Heart left ventricle (tissue), 16 donors: ENCODE measurements around the gene MOK. TPM values are rescaled to one million over a fixed set of nuclear protein-coding genes. Genes with fewer than 3 reads are reported as not detected.
"Not testable (repeated sequence)": the region's sequence is repeated elsewhere in the genome, so short reads cannot be mapped to it uniquely, and the experiment has no call there.

Experiments used
- ATAC-seq, 4 donors: fragments of 200-7000 bp; cut with Tn5 transposase; one replicate each; pipeline ENCODE4 v1.9.1; 2020 to 2022; ENCODE audit warnings: moderate library complexity in 4 of 4, mild to moderate bottlenecking in 3 of 4, moderate number of reproducible peaks in 1 of 4
- DNase-seq, 5 donors: peaks; one replicate each; pipeline ENCODE4 v3.0.0-alpha.2; 2020
- H3K27ac ChIP-seq, 12 donors: fragments of 200-600 bp; sonication (generic) in 4 of 12; one replicate each; pipeline versions ENCODE4 v1.5.0 to v1.8.0; 2016 to 2022; ENCODE audit warnings: mild to moderate bottlenecking in 2 of 12
- H3K27me3 ChIP-seq, 9 donors: fragments of 200-600 bp; sonication (generic) in 2 of 9; one replicate each; pipeline versions ENCODE4 v1.5.1 to v1.8.0; 2016 to 2022; ENCODE audit warnings: mild to moderate bottlenecking in 3 of 9
- H3K36me3 ChIP-seq, 9 donors: fragments of 200-600 bp; sonication (generic) in 2 of 9; one replicate each; pipeline versions ENCODE4 v1.5.0 to v1.8.0; 2018 to 2022; ENCODE audit warnings: mild to moderate bottlenecking in 2 of 9
- H3K4me1 ChIP-seq, 12 donors: fragments of 200-600 bp; sonication (generic) in 4 of 12; one replicate each; pipeline versions ENCODE4 v1.5.0 to v1.8.0; 2016 to 2022; ENCODE audit warnings: mild to moderate bottlenecking in 3 of 12
- H3K4me3 ChIP-seq, 12 donors: fragments of 200-600 bp; sonication (generic) in 4 of 12; one replicate each; pipeline versions ENCODE4 v1.5.0 to v1.8.0; 2017 to 2022; ENCODE audit warnings: mild to moderate bottlenecking in 9 of 12, moderate library complexity in 4 of 12
- H3K9me3 ChIP-seq, 12 donors: fragments of 200-600 bp; sonication (generic) in 4 of 12; one replicate each; pipeline versions ENCODE4 v1.5.0 to v1.8.0; 2016 to 2022; ENCODE audit warnings: mild to moderate bottlenecking in 1 of 12
- POLR2A ChIP-seq, 2 donors: fragments of 450-650 bp; IDR thresholded peaks; one replicate each; pipeline ENCODE4 v1.6.1; 2017; ENCODE audit warnings: antibody characterized with exemption in 2 of 2, mild to moderate bottlenecking in 2 of 2, moderate library complexity in 2 of 2
- WGBS, 4 donors: extraction: QIAGEN DNeasy Blood & Tissue Kit in 2 of 4; methylation state at CpG; one replicate each; pipeline versions ENCODE4 v1.1.5 to v1.1.7; 2013 to 2018; 5-methylcytosine and 5-hydroxymethylcytosine counted together
- intact Hi-C, 10 donors: fragments of 100-400 bp; cut with DNase I; formaldehyde crosslinking; loops; one replicate each; pipeline versions ENCODE4 v1.11.1 to v1.14.2; 2022
- polyA plus RNA-seq, 2 donors: library from polyadenylated mRNA; stranded (reverse); fragments of 200-250 nt; gene quantifications; one replicate each; pipeline ENCODE4 v1.2.3, GENCODE V29; 2013
- total RNA-seq, 9 donors: library from RNA; depleted of rRNA in 2 of 9; stranded (reverse); fragments of >200 nt in 2 of 9; fragmentation: NEBNext Ultra II Directional in 3 of 9; extraction: Animal tissue kit (Norgen Biotek cat#: 25700) in 3 of 9; gene quantifications; one replicate each; pipeline versions ENCODE4 v1.1.0 to v1.2.4, GENCODE V29; 2016 to 2023
- TF ChIP-seq, protein P1 (sequence below), 12 donors: fragments of 200-600 bp; sonication (generic) in 4 of 12; IDR thresholded peaks; one replicate each; pipeline versions ENCODE4 v1.5.0 to v1.8.0; 2018 to 2022; ENCODE audit warnings: antibody characterized with exemption in 12 of 12, mild to moderate bottlenecking in 5 of 12
- donor health status: ischemic (EF 13 %, LVEDD 7.1; RV severe dilation, severe dysfunction).
- donor health status: healthy with polysubstance abuse.
- donor health status: DM: no; HTN: yes; CAD: no.
- donor health status: DM: no; HTN: no; CAD: no.
- donor health status: ischemic (EF 25% LVEDD 6.9; RV normal size, moderate dysfunction).
- donor health status: ischemic (EF 25% LVEDD 5.7; RV mildly dilated, moderate dysfunction).
- donor health status: healthy.
- donor health status: DM: yes; HTN: yes; CAD: no.
- donor health status: ischemic (EF 35%, LVEDD 5.7; RV mildly dilated, moderate dysfunction).
- donor health status: nonischemic (EF 11% LVEDD 7.7; RV severe dilation, severe dysfunction).
- donor health status: DM: yes; HTN: yes; CAD: no.
- donor health status: PGD.
- donor health status: ischemic (EF 29% LVEDD 5.4; RV normal size, mild dysfunction).
- donor health status: nonischemic (EF 23%, LVEDD 6.1; RV moderate dilation, normal function).

MOK gene
- total and polyA plus RNA-seq, 11 donors = 8.7 to 18.1 (median 12.7) TPM

DNA sequence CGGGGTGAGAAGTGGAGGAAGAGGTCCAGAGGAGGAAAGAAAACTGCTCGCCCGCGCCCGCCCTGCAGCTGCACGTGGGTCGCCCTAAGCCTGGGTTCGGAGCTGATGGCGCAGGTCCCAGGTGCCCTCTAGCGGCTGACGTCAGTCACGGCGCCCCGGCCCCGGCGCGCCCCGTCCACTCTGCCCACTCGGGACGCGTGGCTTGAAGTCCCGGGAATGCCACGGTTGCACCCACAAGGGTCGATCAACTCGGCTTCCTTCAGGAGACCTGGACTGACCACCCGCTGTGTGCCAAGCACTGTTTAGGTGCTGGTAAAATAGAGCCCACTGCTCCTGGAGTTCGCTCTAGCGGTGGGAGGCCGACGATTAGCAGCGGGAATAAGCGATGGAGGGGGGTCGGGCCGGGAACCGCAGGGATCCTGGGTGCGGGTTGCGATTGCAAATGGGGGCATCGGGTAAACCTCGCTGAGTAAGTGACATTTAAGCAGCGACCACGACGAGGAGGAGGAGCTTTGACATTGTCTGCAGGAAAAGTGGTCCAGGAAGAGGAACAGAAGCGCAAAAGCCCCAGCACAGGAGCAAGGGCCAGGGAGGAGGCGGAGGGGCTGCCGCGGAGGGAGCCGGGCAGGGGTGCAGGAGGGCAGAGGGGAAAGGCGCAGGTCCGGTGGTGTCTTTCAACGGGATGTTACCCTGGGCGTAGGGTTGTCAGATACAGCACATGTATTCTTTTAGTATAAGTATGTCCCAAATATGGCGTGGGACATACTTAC lies 9.5 kb upstream of the MOK start:
- Histone ChIP-seq H3K9me3 (no peaks in the 10 kb centered on the region), H3K4me3 (peak overlapping the region; percentile 37 to 66 (median 52)), H3K36me3 (no peaks in the 10 kb centered on the region), H3K27me3 (no peaks in the 10 kb centered on the region), H3K27ac (peak overlapping the region in 8 of 12 donors; percentile 2 to 54 (median 30)), H3K4me1 (peaks cover 0 to 45% (median 22%) of the 10 kb centered on the region in 12 donors)
- intact Hi-C loops = loop anchor here in 9 of 10 donors (1.0 to 10.0 kb wide), 18 partner anchors 48 to 610 kb away; partner anchors contain the start of genes DYNC1H1 (in 5 of the 9), CINP (in 2 of the 9), HSP90AA1 (in 2 of the 9) and TECPR2 (in 2 of the 9)
- TF ChIP-seq, protein P1, sequence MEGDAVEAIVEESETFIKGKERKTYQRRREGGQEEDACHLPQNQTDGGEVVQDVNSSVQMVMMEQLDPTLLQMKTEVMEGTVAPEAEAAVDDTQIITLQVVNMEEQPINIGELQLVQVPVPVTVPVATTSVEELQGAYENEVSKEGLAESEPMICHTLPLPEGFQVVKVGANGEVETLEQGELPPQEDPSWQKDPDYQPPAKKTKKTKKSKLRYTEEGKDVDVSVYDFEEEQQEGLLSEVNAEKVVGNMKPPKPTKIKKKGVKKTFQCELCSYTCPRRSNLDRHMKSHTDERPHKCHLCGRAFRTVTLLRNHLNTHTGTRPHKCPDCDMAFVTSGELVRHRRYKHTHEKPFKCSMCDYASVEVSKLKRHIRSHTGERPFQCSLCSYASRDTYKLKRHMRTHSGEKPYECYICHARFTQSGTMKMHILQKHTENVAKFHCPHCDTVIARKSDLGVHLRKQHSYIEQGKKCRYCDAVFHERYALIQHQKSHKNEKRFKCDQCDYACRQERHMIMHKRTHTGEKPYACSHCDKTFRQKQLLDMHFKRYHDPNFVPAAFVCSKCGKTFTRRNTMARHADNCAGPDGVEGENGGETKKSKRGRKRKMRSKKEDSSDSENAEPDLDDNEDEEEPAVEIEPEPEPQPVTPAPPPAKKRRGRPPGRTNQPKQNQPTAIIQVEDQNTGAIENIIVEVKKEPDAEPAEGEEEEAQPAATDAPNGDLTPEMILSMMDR (IDR thresholded peaks at IDR 0.05) = peak; percentile 92 to 99 (median 98)
- no peak for TF ChIP-seq POLR2A (IDR thresholded peaks at IDR 0.05)
- DNase-seq (peak; percentile 87 to 93 (median 90)), ATAC-seq (peak; percentile 41 to 75 (median 66))
- WGBS, 4 donors = 7 to 9% (median 7%) methylated on average over 52 of the region's 52 CpGs

DNA sequence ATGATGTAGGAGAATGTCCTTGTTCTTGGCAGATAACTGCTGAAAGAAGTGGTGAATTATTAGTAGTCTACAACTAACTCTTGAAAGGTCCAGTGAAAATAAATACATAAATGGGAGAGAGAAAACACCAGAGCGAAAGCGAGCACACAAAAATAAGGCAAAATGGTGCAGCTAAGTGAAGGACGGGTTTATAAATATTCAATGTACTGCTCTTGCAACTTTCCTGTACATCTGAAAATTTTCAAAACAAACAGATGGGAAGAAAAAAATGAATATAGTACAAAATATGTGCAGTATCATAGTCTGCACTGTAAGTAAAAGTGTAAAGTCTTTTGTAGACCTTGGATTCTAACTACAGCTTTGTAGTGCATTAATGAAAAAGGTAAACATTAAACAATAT lies 1.3 kb downstream of the MOK start:
- Histone ChIP-seq H3K27me3 (no peaks in the 10 kb centered on the region), H3K27ac (no peak overlapping the region), H3K4me3 (peak overlapping the region in 3 of 12 donors; percentile 6 to 74 (median 70)), H3K4me1 (peaks cover 0 to 15% (median 6%) of the 10 kb centered on the region in 12 donors), H3K36me3 (no peaks in the 10 kb centered on the region), H3K9me3 (no peaks in the 10 kb centered on the region)
- whole genome bisulfite sequencing, 4 donors = 93 to 96% (median 94%) methylated on average over 3 of the region's 3 CpGs
- DNase-seq = no peak
- TF ChIP-seq, protein P1 (IDR thresholded peaks at IDR 0.05) = no peak
- TF ChIP-seq POLR2A (IDR thresholded peaks at IDR 0.05) = no peak
- ATAC-seq = no peak
- intact Hi-C loops = no loop called here

DNA sequence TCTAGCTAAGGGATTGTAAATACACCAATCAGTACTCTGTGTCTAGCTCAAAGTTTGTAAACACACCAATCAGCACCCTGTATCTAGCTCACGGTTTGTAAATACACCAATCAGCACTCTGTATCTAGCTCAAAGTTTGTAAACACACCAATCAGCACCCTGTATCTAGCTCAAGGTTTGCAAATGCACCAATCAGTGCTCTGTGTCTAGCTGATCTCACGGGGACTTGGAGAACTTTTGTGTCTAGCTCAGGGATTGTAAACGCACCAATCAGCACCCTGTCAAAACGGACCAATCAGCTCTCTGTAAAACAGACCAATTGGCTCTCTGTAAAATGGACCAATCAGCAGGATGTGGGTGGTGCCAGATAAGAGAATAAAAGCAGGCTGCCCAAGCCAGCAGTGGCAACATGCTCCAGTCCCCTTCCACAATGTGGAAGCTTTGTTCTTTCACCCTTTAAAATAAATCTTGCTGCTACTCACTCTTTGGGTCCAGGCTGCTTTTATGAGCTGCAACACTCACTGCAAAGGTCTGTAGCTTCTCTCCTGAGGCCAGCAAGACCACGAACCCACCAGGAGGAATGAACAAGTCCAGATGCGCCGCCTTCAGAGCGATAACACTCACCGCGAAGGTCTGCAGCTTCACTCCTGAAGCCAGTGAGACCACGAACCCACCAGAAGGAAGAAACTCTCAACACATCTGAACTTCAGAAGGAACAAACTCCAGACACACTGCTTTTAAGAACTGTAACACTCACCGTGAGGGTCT lies 6.5 kb downstream of the MOK start:
- H3K4me1 ChIP-seq = peaks cover 0 to 17% (median 6%) of the 10 kb centered on the region in 12 donors
- WGBS, 4 donors = 87 to 95% (median 91%) methylated on average over 12 of the region's 12 CpGs
- intact Hi-C loops, H3K27ac ChIP-seq, H3K9me3 ChIP-seq, ATAC-seq, H3K4me3 ChIP-seq, DNase-seq, H3K27me3 ChIP-seq, H3K36me3 ChIP-seq: not testable (repeated sequence)

DNA sequence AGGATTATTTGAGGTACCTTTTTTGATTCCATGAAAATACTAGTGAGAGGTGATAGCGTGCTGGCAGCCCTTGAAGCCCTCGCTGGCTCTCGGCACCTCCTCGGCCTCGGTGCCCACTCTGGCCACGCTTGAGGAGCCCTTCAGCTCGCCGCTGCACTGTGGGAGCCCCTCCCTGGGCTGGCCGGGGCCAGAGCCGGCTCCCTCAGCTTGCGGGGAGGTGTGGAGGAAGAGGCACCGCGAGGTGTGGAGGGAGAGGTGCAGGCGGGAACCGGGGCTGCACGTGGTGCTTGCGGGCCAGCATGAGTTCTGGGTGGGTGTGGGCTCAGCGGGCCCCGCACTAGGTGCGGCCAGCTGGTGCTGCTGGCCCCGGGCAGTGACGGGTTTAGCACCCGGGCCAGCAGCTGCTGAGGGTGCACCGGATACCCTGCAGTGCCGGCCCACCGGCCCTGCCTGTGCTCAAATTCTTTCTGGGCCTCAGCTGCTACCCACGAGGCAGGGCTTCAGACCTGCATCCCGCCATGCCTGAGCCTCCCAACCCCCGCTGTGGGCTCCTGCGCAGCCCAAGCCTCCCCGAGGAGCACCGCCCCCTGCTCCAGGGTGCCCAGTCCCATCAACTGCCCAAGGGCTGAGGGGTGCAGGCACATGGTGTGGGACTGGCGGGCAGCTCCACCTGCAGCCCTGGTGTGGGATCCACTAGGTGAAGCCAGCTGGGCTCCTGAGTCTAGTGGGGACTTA lies 7.4 kb downstream of the MOK start:
- ATAC-seq (peak in 1 of 4 donors; percentile 24), DNase-seq (no peak)
- TF ChIP-seq, protein P1 (IDR thresholded peaks at IDR 0.05) = no peak
- TF ChIP-seq POLR2A (IDR thresholded peaks at IDR 0.05) = no peak
- no peak overlapping the region for H3K27ac ChIP-seq
- no peaks in the 10 kb centered on the region for H3K9me3 ChIP-seq
- WGBS, 4 donors = 94 to 97% (median 96%) methylated on average over 25 to 33 of the region's 33 CpGs
- no peak overlapping the region for H3K4me3 ChIP-seq
- intact Hi-C loops = no loop called here
- H3K4me1 ChIP-seq = peaks cover 0 to 17% (median 6%) of the 10 kb centered on the region in 12 donors
- no peaks in the 10 kb centered on the region for H3K36me3 ChIP-seq
- no peaks in the 10 kb centered on the region for H3K27me3 ChIP-seq
